K562 (cell line): Measurements from ENCODE around the gene CABP4. TPM values are rescaled to one million over a fixed set of nuclear protein-coding genes. Genes with fewer than 3 reads are reported as not detected.

Source experiments
- BMI1 ChIP-seq: fragments of 150-350 bp; IDR thresholded peaks from 2 replicates; pipeline ENCODE4 v1.6.1; 2014; ENCODE audit warnings: low read length
- CREM ChIP-seq: IDR thresholded peaks from 2 replicates; pipeline ENCODE4 v1.6.1; 2014; ENCODE audit warnings: antibody characterized with exemption, low read depth
- FOXA1 ChIP-seq: fragments of 450-650 bp; IDR thresholded peaks from 2 replicates; pipeline ENCODE4 v1.6.1; 2016; ENCODE audit warnings: mild to moderate bottlenecking, borderline replicate concordance
- FOXJ2 ChIP-seq: fragments of 200-800 bp; sonication (Bioruptor generic); IDR thresholded peaks from 2 replicates; pipeline ENCODE4 v1.6.1; 2016; ENCODE audit warnings: missing genetic modification characterization, missing compliant biosample characterization
- GABPA ChIP-seq: fragments of 200-800 bp; sonication (Bioruptor generic); conservative IDR thresholded peaks from 2 replicates; pipeline ENCODE4 v1.6.1; 2016; ENCODE audit warnings: low read depth, missing genetic modification characterization, missing compliant biosample characterization
- HDAC8 ChIP-seq: fragments of 450-650 bp; IDR thresholded peaks from 2 replicates; pipeline ENCODE4 v1.6.1; 2016; ENCODE audit warnings: mild to moderate bottlenecking, missing genetic modification characterization, moderate library complexity, missing compliant biosample characterization
- JUNB ChIP-seq: fragments of 450-650 bp; formaldehyde crosslinking; conservative IDR thresholded peaks from 2 replicates; pipeline ENCODE4 v1.4.0; 2020; ENCODE audit warnings: mild to moderate bottlenecking
- MCM7 ChIP-seq, 2 experiments: fragments of 450-650 bp; IDR thresholded peaks; 2 replicates each; pipeline ENCODE4 v1.6.1; 2016 to 2018
- MTA2 ChIP-seq: fragments of 450-650 bp; IDR thresholded peaks from 2 replicates; pipeline ENCODE4 v1.6.1; 2016; ENCODE audit warnings: low read depth
- POLR3G ChIP-seq: IDR thresholded peaks from 2 replicates; pipeline ENCODE4 v1.6.1; 2011; ENCODE audit not compliant: insufficient read length, insufficient replicate concordance; ENCODE audit errors: extremely low read depth
- PRDM10 ChIP-seq: fragments of 450-650 bp; IDR thresholded peaks from 2 replicates; pipeline ENCODE4 v1.6.1; 2018; ENCODE audit not compliant: partially characterized antibody
- VEZF1 ChIP-seq: fragments of 200-800 bp; sonication (Bioruptor generic); IDR thresholded peaks from 2 replicates; pipeline ENCODE4 v1.6.1; 2017; ENCODE audit warnings: missing genetic modification characterization, missing compliant biosample characterization
- ZNF584 ChIP-seq: fragments of 200-800 bp; sonication (Bioruptor generic); IDR thresholded peaks from 2 replicates; pipeline ENCODE4 v1.6.1; 2016; ENCODE audit warnings: low read depth, mild to moderate bottlenecking, missing genetic modification characterization, missing compliant biosample characterization
- polyA plus RNA-seq, 8 experiments: library from polyadenylated mRNA; depleted of rRNA in 4 of 8; stranded (reverse) in 5 of 8; unstranded in 3 of 8; fragments of >200 nt; fragmentation: Nextera tagmentation in 2 of 8; fragmentation: Illumina TruSeq in 1 of 8; extraction: Ambion mirVana in 2 of 8; extraction: Trizol in 1 of 8; gene quantifications; 2 replicates each; pipeline versions ENCODE4 v1.2.1 to v1.2.3, GENCODE V29; 2011 to 2014; ENCODE audit warnings: inconsistent platforms in 1 of 8, missing spikeins in 1 of 8
- total RNA-seq, 7 experiments: library from RNA; depleted of rRNA in 6 of 7; stranded (reverse); fragments of >200 nt in 6 of 7; fragmentation: Illumina TruSeq in 2 of 7; extraction: Trizol in 2 of 7; gene quantifications; 2 replicates each; pipeline versions ENCODE4 v1.2.1 to v1.2.3, GENCODE V29; 2011 to 2021; ENCODE audit warnings: low replicate concordance in 1 of 7
- TF ChIP-seq, protein P1 (sequence below), 2 experiments: fragments of 450-650 bp; IDR thresholded peaks; 2 replicates each; pipeline ENCODE4 v1.6.1; 2016; ENCODE audit warnings: mild to moderate bottlenecking in 2 of 2, borderline replicate concordance in 1 of 2, low read depth in 1 of 2, moderate library complexity in 1 of 2

The CABP4 gene
- total and polyA plus RNA-seq, 9 of the 15 experiments (the other 6 are each of a cell fraction or from before 2014, with no cell fraction given) = 0.11 TPM; not detected in 8

DNA sequence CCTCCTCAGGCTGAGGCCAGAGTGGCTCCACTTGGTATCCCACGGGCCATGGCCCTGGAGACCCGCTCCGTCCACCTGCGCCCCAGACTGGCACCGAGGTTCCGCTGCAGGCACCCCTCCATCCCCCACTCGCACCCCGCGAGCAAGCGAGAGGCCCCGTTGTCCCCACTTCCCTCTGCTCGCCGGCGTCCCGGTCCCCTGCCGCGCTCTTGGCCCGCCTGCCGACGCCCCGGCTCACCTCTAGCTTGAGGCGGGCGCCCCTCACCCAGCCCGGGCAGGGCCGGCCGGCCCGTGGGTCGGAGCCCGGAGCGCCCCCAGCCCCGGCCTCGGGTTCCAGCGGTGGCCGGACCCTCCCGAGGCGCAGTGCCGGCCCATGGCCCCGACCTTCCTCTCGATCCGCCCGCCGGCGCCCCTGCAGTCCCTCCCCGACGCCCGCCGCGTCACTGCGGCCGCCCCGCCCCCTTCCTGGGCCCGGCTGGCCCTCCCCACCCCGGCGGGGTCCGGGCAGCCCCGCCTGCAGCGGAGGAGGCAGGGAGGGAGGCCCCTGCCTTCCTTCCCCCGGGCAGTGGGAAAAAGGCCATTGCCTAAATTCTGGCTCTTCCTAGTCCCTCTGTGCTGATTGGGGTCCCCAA, 49.9 kb downstream of the CABP4 start, which contains the start of gene PITPNM1 (continued):
- TF ChIP-seq, protein P1, sequence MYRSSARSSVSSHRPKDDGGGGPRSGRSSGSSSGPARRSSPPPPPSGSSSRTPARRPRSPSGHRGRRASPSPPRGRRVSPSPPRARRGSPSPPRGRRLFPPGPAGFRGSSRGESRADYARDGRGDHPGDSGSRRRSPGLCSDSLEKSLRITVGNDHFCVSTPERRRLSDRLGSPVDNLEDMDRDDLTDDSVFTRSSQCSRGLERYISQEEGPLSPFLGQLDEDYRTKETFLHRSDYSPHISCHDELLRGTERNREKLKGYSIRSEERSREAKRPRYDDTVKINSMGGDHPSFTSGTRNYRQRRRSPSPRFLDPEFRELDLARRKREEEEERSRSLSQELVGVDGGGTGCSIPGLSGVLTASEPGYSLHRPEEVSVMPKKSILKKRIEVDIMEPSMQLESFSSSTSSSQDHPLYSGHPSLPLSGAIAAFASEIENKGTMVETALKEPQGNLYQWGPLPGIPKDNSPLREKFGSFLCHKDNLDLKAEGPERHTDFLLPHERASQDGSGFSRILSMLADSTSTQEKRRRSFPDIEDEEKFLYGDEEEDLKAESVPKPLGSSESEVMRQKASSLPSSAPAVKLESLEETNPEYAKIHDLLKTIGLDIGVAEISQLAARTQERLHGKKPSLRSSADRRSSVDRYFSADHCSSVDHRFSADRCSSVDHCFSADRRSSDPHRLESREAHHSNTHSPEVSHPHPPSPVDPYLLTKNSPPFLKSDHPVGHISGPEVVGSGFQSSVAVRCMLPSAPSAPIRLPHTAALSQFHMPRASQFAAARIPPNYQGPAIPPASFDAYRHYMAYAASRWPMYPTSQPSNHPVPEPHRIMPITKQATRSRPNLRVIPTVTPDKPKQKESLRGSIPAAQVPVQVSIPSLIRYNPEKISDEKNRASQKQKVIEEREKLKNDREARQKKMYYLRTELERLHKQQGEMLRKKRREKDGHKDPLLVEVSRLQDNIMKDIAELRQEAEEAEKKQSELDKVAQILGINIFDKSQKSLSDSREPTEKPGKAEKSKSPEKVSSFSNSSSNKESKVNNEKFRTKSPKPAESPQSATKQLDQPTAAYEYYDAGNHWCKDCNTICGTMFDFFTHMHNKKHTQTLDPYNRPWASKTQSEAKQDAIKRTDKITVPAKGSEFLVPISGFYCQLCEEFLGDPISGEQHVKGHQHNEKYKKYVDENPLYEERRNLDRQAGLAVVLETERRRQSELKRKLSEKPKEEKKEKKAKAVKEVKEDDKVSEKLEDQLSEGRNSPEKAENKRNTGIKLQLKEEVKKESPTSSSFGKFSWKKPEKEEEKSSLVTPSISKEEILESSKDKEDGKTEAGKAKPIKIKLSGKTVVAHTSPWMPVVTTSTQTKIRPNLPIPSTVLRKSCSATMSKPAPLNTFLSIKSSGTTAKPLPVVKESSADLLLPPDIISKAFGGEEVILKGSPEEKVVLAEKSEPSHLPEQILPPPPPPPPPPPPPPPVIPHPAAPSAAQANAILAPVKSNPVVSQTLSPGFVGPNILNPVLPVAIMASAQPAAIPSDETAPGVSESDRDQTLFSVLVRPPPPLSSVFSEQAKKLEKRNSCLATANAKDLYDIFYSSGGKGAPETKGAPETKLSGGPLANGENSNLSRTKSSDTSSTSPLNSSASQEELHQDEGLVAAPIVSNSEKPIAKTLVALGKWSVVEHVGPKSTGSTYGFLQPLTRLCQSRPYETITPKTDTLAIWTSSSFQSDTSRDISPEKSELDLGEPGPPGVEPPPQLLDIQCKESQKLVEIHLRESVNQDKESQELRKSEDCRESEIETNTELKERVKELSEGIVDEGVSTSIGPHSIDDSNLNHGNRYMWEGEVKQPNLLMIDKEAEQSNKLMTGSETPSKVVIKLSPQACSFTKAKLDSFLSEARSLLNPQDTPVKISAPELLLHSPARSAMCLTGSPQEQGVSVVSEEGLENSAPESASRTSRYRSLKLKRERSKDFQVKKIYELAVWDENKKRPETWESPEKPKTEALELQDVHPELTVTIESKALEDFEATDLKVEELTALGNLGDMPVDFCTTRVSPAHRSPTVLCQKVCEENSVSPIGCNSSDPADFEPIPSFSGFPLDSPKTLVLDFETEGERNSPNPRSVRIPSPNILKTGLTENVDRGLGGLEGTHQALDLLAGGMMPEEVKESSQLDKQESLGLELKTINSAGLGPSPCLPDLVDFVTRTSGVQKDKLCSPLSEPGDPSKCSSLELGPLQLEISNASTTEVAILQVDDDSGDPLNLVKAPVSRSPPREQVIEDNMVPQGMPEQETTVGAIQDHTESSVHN (IDR thresholded peaks at IDR 0.05; ENCODE audit: borderline replicate concordance in 1 of 2, low read depth in 1 of 2) = no peak
- no peak for TF ChIP-seq FOXA1
- TF ChIP-seq ZNF584 = no peak
- no peak for TF ChIP-seq POLR3G
- no peak for TF ChIP-seq MTA2
- TF ChIP-seq CREM = peak; percentile 82
- no peak for TF ChIP-seq JUNB (CRISPR knock-in tag)
- no peak for TF ChIP-seq PRDM10
- no peak for TF ChIP-seq FOXJ2 (tag)
- no peak for TF ChIP-seq BMI1
- no peak for TF ChIP-seq MCM7 (IDR thresholded peaks at IDR 0.05)
- no peak for TF ChIP-seq HDAC8 (tag)
- peak; percentile 92 for TF ChIP-seq VEZF1
- peak; percentile 49 for TF ChIP-seq GABPA (tag)
